DOHH2 (cell line): Measurements from ENCODE around the gene HHEX.

Experiments used
- H3F3A ChIP-seq: fragments of 200-600 bp; sonication (generic), shearing (Covaris generic); 2 replicates; pipeline ENCODE4 v1.6.0; 2016; ENCODE audit warnings: antibody characterized with exemption, mild to moderate bottlenecking; ENCODE audit not compliant: control insufficient read depth, insufficient read depth
- H3K27ac ChIP-seq: fragments of 200-600 bp; sonication (generic); 2 replicates; pipeline ENCODE4 v1.5.1; 2014; ENCODE audit warnings: low read depth, mild to moderate bottlenecking, low read length, moderate library complexity
- H3K27me3 ChIP-seq: fragments of 200-600 bp; sonication (generic); 2 replicates; pipeline ENCODE4 v1.6.1; 2014; ENCODE audit warnings: mild to moderate bottlenecking, low read length, mixed read lengths; ENCODE audit not compliant: control insufficient read depth
- H3K36me3 ChIP-seq: fragments of 200-600 bp; sonication (generic); 2 replicates; pipeline ENCODE4 v1.6.1; 2014; ENCODE audit warnings: mild to moderate bottlenecking, low read length, moderate library complexity, mixed read lengths; ENCODE audit not compliant: control insufficient read depth
- H3K4me1 ChIP-seq: fragments of 200-600 bp; sonication (generic); 2 replicates; pipeline ENCODE4 v1.6.1; 2014; ENCODE audit warnings: mild to moderate bottlenecking, low read length, mixed read lengths; ENCODE audit not compliant: control insufficient read depth
- H3K4me2 ChIP-seq: fragments of 200-600 bp; sonication (generic); 2 replicates; pipeline ENCODE4 v1.6.0; 2014; ENCODE audit warnings: mild to moderate bottlenecking, low read length, moderate library complexity
- H3K4me3 ChIP-seq: fragments of 200-600 bp; sonication (generic); 2 replicates; pipeline ENCODE4 v1.5.1; 2014; ENCODE audit warnings: mild to moderate bottlenecking, low read length, mixed read lengths
- H3K79me2 ChIP-seq: fragments of 200-600 bp; sonication (generic); 2 replicates; pipeline ENCODE4 v1.6.1; 2014; ENCODE audit warnings: mild to moderate bottlenecking, low read length, mixed read lengths; ENCODE audit not compliant: control insufficient read depth
- H3K9me2 ChIP-seq: fragments of 200-600 bp; sonication (generic); replicated peaks from 2 replicates; pipeline ENCODE4 v1.6.1; 2014; ENCODE audit warnings: mild to moderate bottlenecking, low read length, mixed read lengths; ENCODE audit not compliant: control insufficient read depth
- H3K9me3 ChIP-seq: fragments of 200-600 bp; sonication (generic); 2 replicates; pipeline ENCODE4 v1.6.1; 2014; ENCODE audit warnings: antibody characterized with exemption, low read length, mixed read lengths; ENCODE audit not compliant: control insufficient read depth, insufficient read depth
- H4K20me1 ChIP-seq: fragments of 200-600 bp; sonication (generic); 2 replicates; pipeline ENCODE4 v1.6.0; 2014; ENCODE audit warnings: low read depth, mild to moderate bottlenecking, antibody characterized with exemption, low read length, moderate library complexity; ENCODE audit not compliant: control insufficient read depth, insufficient read depth
- EZH2phosphoT487 ChIP-seq: fragments of 200-600 bp; sonication (generic); IDR thresholded peaks from 2 replicates; pipeline ENCODE4 v1.6.1; 2017; ENCODE audit warnings: borderline replicate concordance, mild to moderate bottlenecking, antibody characterized with exemption, low read length, moderate library complexity, mixed read lengths
- TF ChIP-seq, protein P1 (sequence below): fragments of 200-600 bp; sonication (generic); IDR thresholded peaks from one replicate; pipeline ENCODE4 v1.5.1; 2014; ENCODE audit warnings: antibody characterized with exemption, mild to moderate bottlenecking, low read depth, low read length; ENCODE audit not compliant: poor library complexity, severe bottlenecking

Gene HHEX

DNA sequence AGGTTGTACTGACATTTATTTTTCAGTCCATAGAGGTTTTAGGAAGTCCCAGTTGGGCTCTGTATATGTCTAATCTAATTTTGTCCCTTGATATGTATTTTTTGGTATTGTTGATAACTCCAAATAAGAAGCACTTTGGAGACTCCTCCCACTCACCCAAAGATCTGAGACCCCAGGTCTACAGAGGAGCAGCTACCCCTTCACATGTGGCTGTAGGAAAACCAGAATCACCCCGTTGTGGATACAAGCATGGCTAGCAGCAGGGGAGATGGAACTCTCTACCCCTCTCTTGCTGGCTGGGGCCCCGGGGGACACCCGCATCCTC is 9.4 kb downstream of the HHEX start:
- TF ChIP-seq, protein P1, sequence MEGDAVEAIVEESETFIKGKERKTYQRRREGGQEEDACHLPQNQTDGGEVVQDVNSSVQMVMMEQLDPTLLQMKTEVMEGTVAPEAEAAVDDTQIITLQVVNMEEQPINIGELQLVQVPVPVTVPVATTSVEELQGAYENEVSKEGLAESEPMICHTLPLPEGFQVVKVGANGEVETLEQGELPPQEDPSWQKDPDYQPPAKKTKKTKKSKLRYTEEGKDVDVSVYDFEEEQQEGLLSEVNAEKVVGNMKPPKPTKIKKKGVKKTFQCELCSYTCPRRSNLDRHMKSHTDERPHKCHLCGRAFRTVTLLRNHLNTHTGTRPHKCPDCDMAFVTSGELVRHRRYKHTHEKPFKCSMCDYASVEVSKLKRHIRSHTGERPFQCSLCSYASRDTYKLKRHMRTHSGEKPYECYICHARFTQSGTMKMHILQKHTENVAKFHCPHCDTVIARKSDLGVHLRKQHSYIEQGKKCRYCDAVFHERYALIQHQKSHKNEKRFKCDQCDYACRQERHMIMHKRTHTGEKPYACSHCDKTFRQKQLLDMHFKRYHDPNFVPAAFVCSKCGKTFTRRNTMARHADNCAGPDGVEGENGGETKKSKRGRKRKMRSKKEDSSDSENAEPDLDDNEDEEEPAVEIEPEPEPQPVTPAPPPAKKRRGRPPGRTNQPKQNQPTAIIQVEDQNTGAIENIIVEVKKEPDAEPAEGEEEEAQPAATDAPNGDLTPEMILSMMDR = no peak
- TF ChIP-seq EZH2phosphoT487 = no peak
- Histone ChIP-seq H3F3A (peaks cover 21% of the 10 kb centered on the region), H3K4me1 (peaks cover 32% of the 10 kb centered on the region), H3K4me3 (peak overlapping the region; percentile 70), H3K9me2 (no peaks in the 10 kb centered on the region), H3K36me3 (no peaks in the 10 kb centered on the region; the same call in 1 of the 2 replicates), H3K79me2 (no peaks in the 10 kb centered on the region), H3K27me3 (peaks cover 28% of the 10 kb centered on the region), H3K9me3 (no peaks in the 10 kb centered on the region), H4K20me1 (no peaks in the 10 kb centered on the region), H3K27ac (no peak overlapping the region), H3K4me2 (peak overlapping the region; percentile 86)

DNA sequence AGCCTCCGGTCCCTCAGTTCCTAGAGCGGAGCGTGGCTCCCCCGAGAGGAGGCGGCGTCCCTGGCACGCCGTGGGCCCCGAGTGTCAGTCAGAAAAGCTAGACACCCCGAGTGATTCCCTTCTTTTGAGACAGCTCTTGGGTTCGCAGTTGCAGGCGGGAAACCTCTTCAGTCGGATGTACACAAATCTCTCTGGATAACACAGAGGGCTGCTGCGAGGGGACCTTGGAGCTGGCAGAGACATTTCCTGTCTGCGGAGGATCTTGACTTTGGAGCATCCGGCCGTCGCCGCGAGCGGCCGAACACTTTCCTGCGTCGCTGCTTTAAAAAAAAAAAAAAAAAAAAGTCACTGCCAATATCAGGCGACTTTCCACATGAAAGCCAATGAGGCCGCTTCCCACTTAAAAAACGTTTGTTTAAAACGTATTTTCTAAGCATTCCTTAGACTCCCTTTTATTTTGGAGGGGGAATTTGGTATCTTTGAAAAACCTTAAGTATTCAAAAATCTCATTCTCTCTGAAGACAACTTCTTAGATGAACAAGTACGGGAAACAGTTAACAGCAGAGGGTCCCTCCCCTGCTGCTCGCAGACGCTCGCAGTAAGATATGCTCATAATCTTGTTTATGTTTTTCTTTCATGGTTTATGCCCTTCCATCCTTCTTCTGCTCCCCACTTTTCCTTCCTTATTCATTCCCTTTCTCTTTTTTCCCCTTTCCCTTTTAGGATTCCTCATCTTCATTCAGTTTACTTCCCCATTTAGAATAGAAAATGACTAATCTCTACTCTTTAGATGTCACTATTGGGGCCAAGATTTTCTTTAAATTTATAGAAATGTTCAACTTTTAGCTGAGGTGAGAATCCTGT is 10.0 kb downstream of the HHEX start:
- H3K4me1 ChIP-seq = peaks cover 32% of the 10 kb centered on the region
- no peaks in the 10 kb centered on the region for H3K36me3 ChIP-seq
- peaks cover 18% of the 10 kb centered on the region for H3F3A ChIP-seq
- H3K4me3 ChIP-seq = peak overlapping the region; percentile 70
- peaks cover 27% of the 10 kb centered on the region for H3K27me3 ChIP-seq
- no peaks in the 10 kb centered on the region for H4K20me1 ChIP-seq
- H3K4me2 ChIP-seq = peak overlapping the region; percentile 86
- no peak overlapping the region for H3K27ac ChIP-seq
- H3K9me2 ChIP-seq = no peaks in the 10 kb centered on the region
- no peaks in the 10 kb centered on the region for H3K79me2 ChIP-seq
- TF ChIP-seq, protein P1 = no peak
- no peak for TF ChIP-seq EZH2phosphoT487
- H3K9me3 ChIP-seq = no peaks in the 10 kb centered on the region

DNA sequence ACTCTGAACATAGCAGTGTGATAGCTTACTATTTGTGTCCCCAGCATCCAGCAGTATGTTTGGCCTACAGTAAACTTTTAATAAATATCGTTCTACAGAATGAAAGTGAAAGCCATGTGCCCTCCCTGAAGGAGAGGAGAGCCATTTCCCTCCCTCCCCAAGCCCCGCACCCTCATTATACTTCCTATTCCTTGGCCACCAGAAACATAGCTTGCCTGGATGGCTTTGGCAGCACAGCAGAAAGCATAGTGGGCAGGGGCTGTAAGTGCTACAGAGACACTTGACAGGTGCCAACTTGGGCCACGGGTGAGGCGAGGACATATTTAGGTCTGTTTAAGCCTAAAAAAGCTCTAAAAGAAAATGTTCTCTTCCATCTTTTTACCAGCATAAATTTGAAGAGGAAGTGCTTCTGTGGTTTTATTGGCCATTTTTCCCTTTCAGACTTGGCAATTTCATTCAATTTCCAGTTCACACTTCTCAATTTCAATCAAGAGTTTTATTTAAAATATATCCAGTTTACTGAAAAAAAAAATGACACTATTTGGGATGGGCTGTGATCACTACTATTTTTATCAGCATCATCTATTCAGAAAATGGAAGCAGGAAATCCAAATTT is 12.7 kb downstream of the HHEX start:
- TF ChIP-seq EZH2phosphoT487 = no peak
- TF ChIP-seq, protein P1 = no peak
- H3F3A ChIP-seq = peaks cover 18% of the 10 kb centered on the region
- H3K79me2 ChIP-seq = no peaks in the 10 kb centered on the region
- H3K27me3 ChIP-seq = peaks cover 21% of the 10 kb centered on the region
- peak overlapping the region; percentile 43 for H3K4me2 ChIP-seq
- no peaks in the 10 kb centered on the region for H4K20me1 ChIP-seq
- H3K4me1 ChIP-seq = peaks cover 42% of the 10 kb centered on the region
- no peaks in the 10 kb centered on the region for H3K9me3 ChIP-seq
- H3K9me2 ChIP-seq = no peaks in the 10 kb centered on the region
- no peak overlapping the region for H3K4me3 ChIP-seq
- H3K27ac ChIP-seq = no peak overlapping the region
- no peaks in the 10 kb centered on the region for H3K36me3 ChIP-seq
